Endodermal cell (in vitro differentiated cells): ENCODE data around the gene SERP2. TPM values are rescaled to one million over a fixed set of nuclear protein-coding genes. Genes with fewer than 3 reads are reported as not detected.

ENCODE experiments used
- DNase-seq: peaks from one replicate; pipeline ENCODE4 v3.0.0-alpha.2; 2017
- H3K27ac ChIP-seq: 2 replicates; pipeline ENCODE4 v1.5.1; 2013; ENCODE audit warnings: mild to moderate bottlenecking, low read depth, low read length, moderate library complexity
- H3K27me3 ChIP-seq: 2 replicates; pipeline ENCODE4 v1.6.1; 2013; ENCODE audit warnings: mild to moderate bottlenecking, low read length, moderate library complexity; ENCODE audit not compliant: insufficient read depth, control insufficient read depth, poor library complexity, severe bottlenecking
- H3K36me3 ChIP-seq: 2 replicates; pipeline ENCODE4 v1.7.0; 2013; ENCODE audit warnings: mild to moderate bottlenecking, low read length, moderate library complexity; ENCODE audit not compliant: control insufficient read depth, insufficient read depth
- H3K4me1 ChIP-seq: one replicate; pipeline ENCODE4 v1.7.0; 2013; ENCODE audit warnings: low read length; ENCODE audit not compliant: control insufficient read depth, insufficient read depth
- H3K4me3 ChIP-seq: 2 replicates; pipeline ENCODE4 v1.5.1; 2013; ENCODE audit warnings: mild to moderate bottlenecking, low read length, moderate library complexity
- H3K9ac ChIP-seq: 2 replicates; pipeline ENCODE4 v1.6.1; 2013; ENCODE audit warnings: mild to moderate bottlenecking, low read length, moderate library complexity; ENCODE audit not compliant: poor library complexity, severe bottlenecking; ENCODE audit errors: extremely low read depth
- H3K9me3 ChIP-seq: 2 replicates; pipeline ENCODE4 v1.6.1; 2013; ENCODE audit warnings: mild to moderate bottlenecking, low read length, moderate library complexity; ENCODE audit not compliant: control insufficient read depth
- H3K27ac Mint-ChIP-seq: 2 replicates; pipeline ENCODE4 v1.8.0; 2020; ENCODE audit warnings: mixed read lengths
- H3K27me3 Mint-ChIP-seq: 2 replicates; pipeline ENCODE4 v1.8.0; 2021; ENCODE audit warnings: mild to moderate bottlenecking, mixed read lengths; ENCODE audit not compliant: insufficient read depth
- H3K36me3 Mint-ChIP-seq: 2 replicates; pipeline ENCODE4 v1.8.0; 2020; ENCODE audit warnings: low read depth, mixed read lengths
- H3K4me1 Mint-ChIP-seq: 2 replicates; pipeline ENCODE4 v1.8.0; 2020; ENCODE audit warnings: mixed read lengths
- H3K4me3 Mint-ChIP-seq: 2 replicates; pipeline ENCODE4 v1.8.0; 2020; ENCODE audit warnings: mild to moderate bottlenecking, moderate library complexity, mixed read lengths
- H3K9me3 Mint-ChIP-seq: 2 replicates; pipeline ENCODE4 v1.8.0; 2020; ENCODE audit warnings: mild to moderate bottlenecking, mixed read lengths
- CTCF ChIP-seq: fragments of 200-600 bp; sonication (generic); conservative IDR thresholded peaks from 2 replicates; pipeline ENCODE4 v1.5.0; 2021; ENCODE audit warnings: antibody characterized with exemption, mild to moderate bottlenecking
- WGBS, 2 experiments: methylation state at CpG; one replicate each; pipeline versions ENCODE4 v1.1.5 to v1.1.7; 2013; ENCODE audit warnings: missing lambda C conversion rate in 2 of 2, mixed read lengths in 1 of 2; ENCODE audit not compliant: insufficient coverage in 1 of 2, insufficient read length in 1 of 2; 5-methylcytosine and 5-hydroxymethylcytosine counted together
- total RNA-seq, 2 donors: library from RNA; stranded (reverse); fragmentation: NEBNext Ultra II Directional in 1 of 2; extraction: Animal tissue kit (Norgen Biotek cat#: 25700) in 1 of 2; gene quantifications; 2 replicates in 1 of 2; 3 replicates in 1 of 2; pipeline ENCODE4 v1.2.1, GENCODE V29; 2021

SERP2 gene
- total RNA-seq, 2 donors from 2014 or later = 2.9 to 3.5 TPM

GRCh38 chr13:44346534-44346933, 27.1 kb upstream of the SERP2 start:
- no peaks in the 10 kb centered on the region for H3K27me3 Mint-ChIP-seq
- no peak for TF ChIP-seq CTCF
- H3K4me3 ChIP-seq = no peak overlapping the region

GRCh38 chr13:44347301-44347700, 26.3 kb upstream of the SERP2 start:
- peaks cover 17% of the 10 kb centered on the region for H3K4me1 Mint-ChIP-seq
- TF ChIP-seq CTCF = no peak
- H3K36me3 Mint-ChIP-seq = no peaks in the 10 kb centered on the region
- H3K27me3 Mint-ChIP-seq = no peaks in the 10 kb centered on the region
- Histone ChIP-seq H3K4me3 (no peak overlapping the region), H3K9ac (no peak overlapping the region), H3K36me3 (no peaks in the 10 kb centered on the region), H3K9me3 (no peaks in the 10 kb centered on the region), H3K27me3 (no peaks in the 10 kb centered on the region), H3K4me1 (peaks cover 3% of the 10 kb centered on the region), H3K27ac (no peak overlapping the region)
- 88 to 100% methylated on average over 1 to 2 of the region's 2 CpGs for WGBS, 2 experiments
- H3K4me3 Mint-ChIP-seq = no peak overlapping the region
- no peak overlapping the region for H3K27ac Mint-ChIP-seq
- no peak for DNase-seq
- H3K9me3 Mint-ChIP-seq = no peaks in the 10 kb centered on the region

More at GRCh38 chr13:44346534-44346933, 27.1 kb upstream of the SERP2 start:
- Histone ChIP-seq H3K27ac (no peak overlapping the region), H3K27me3 (no peaks in the 10 kb centered on the region), H3K4me1 (peaks cover 3% of the 10 kb centered on the region), H3K36me3 (no peaks in the 10 kb centered on the region), H3K9ac (no peak overlapping the region), H3K9me3 (no peaks in the 10 kb centered on the region)
- DNase-seq = no peak
- no peak overlapping the region for H3K27ac Mint-ChIP-seq
- no peak overlapping the region for H3K4me3 Mint-ChIP-seq
- H3K9me3 Mint-ChIP-seq = peaks cover under 1% of the 10 kb centered on the region
- no peaks in the 10 kb centered on the region for H3K36me3 Mint-ChIP-seq
- H3K4me1 Mint-ChIP-seq = peaks cover 10% of the 10 kb centered on the region

- TF ChIP-seq CTCF = no peak
Measured at GRCh38 chr13:44347949-44348348, 25.7 kb upstream of the SERP2 start.

More at GRCh38 chr13:44347949-44348348, 25.7 kb upstream of the SERP2 start:
- Histone ChIP-seq H3K9ac (no peak overlapping the region), H3K36me3 (no peaks in the 10 kb centered on the region), H3K4me3 (no peak overlapping the region), H3K27ac (no peak overlapping the region), H3K9me3 (no peaks in the 10 kb centered on the region), H3K27me3 (no peaks in the 10 kb centered on the region), H3K4me1 (peaks cover 3% of the 10 kb centered on the region)
- H3K4me1 Mint-ChIP-seq = peaks cover 23% of the 10 kb centered on the region
- H3K4me3 Mint-ChIP-seq = no peak overlapping the region
- no peaks in the 10 kb centered on the region for H3K27me3 Mint-ChIP-seq
- 96% methylated on average over 3 of the region's 3 CpGs; no CpG with 5 or more reads in 1 of the 2 experiments for WGBS, 2 experiments
- no peak overlapping the region for H3K27ac Mint-ChIP-seq
- no peaks in the 10 kb centered on the region for H3K36me3 Mint-ChIP-seq
- no peak for DNase-seq
- H3K9me3 Mint-ChIP-seq = no peaks in the 10 kb centered on the region
